Loucy (cell line): ENCODE data around the gene ABLIM2.

Experiments
- H2AFZ ChIP-seq: fragments of 200-600 bp; sonication (generic); 2 replicates; pipeline ENCODE4 v1.6.0; 2016; ENCODE audit warnings: antibody characterized with exemption, mild to moderate bottlenecking, low read length, moderate library complexity
- H3F3A ChIP-seq: fragments of 200-600 bp; 2 replicates; pipeline ENCODE4 v1.6.0; 2016; ENCODE audit warnings: antibody characterized with exemption, low read depth, mild to moderate bottlenecking
- H3K27me3 ChIP-seq: fragments of 200-600 bp; sonication (generic); 2 replicates; pipeline ENCODE4 v1.6.1; 2014; ENCODE audit warnings: low read length, mild to moderate bottlenecking; ENCODE audit not compliant: insufficient read depth, poor library complexity, severe bottlenecking
- H3K36me3 ChIP-seq: fragments of 200-600 bp; sonication (generic); 2 replicates; pipeline ENCODE4 v1.6.1; 2016; ENCODE audit warnings: low read length; ENCODE audit not compliant: insufficient read depth
- H3K4me1 ChIP-seq: fragments of 200-600 bp; sonication (generic); 2 replicates; pipeline ENCODE4 v1.5.1; 2014; ENCODE audit warnings: low read length, mild to moderate bottlenecking; ENCODE audit not compliant: insufficient read depth, poor library complexity, severe bottlenecking
- H3K4me2 ChIP-seq: fragments of 200-600 bp; sonication (generic); 2 replicates; pipeline ENCODE4 v1.6.0; 2014; ENCODE audit warnings: antibody characterized with exemption, low read length, low read depth, mild to moderate bottlenecking; ENCODE audit not compliant: poor library complexity, severe bottlenecking
- H3K4me3 ChIP-seq: fragments of 200-600 bp; sonication (generic); 2 replicates; pipeline ENCODE4 v1.5.1; 2014; ENCODE audit warnings: low read length, mild to moderate bottlenecking, mixed read lengths; ENCODE audit not compliant: poor library complexity, severe bottlenecking
- H3K79me2 ChIP-seq: fragments of 200-600 bp; sonication (generic); 2 replicates; pipeline ENCODE4 v1.6.1; 2014; ENCODE audit warnings: low read length; ENCODE audit not compliant: insufficient read depth
- H3K9ac ChIP-seq: fragments of 200-600 bp; sonication (generic); 2 replicates; pipeline ENCODE4 v1.6.0; 2014; ENCODE audit warnings: mild to moderate bottlenecking, low read depth, low read length, moderate library complexity; ENCODE audit not compliant: poor library complexity, severe bottlenecking
- H3K9me2 ChIP-seq: fragments of 200-600 bp; sonication (generic); replicated peaks from 2 replicates; pipeline ENCODE4 v1.6.1; 2016; ENCODE audit warnings: low read depth, low read length, mixed read lengths
- H3K9me3 ChIP-seq: fragments of 200-600 bp; sonication (generic); 2 replicates; pipeline ENCODE4 v1.6.1; 2014; ENCODE audit warnings: mild to moderate bottlenecking, antibody characterized with exemption, low read length, low read depth; ENCODE audit not compliant: insufficient read depth
- H4K20me1 ChIP-seq: fragments of 200-600 bp; sonication (generic); 2 replicates; pipeline ENCODE4 v1.6.0; 2014; ENCODE audit warnings: antibody characterized with exemption, low read length, mild to moderate bottlenecking; ENCODE audit not compliant: insufficient read depth, poor library complexity, severe bottlenecking
- EZH2phosphoT487 ChIP-seq: fragments of 200-600 bp; IDR thresholded peaks from 2 replicates; pipeline ENCODE4 v1.6.1; 2018; ENCODE audit warnings: antibody characterized with exemption, mild to moderate bottlenecking, moderate library complexity, borderline replicate concordance
- TF ChIP-seq, protein P1 (sequence below): fragments of 200-600 bp; sonication (generic); conservative IDR thresholded peaks from 2 replicates; pipeline ENCODE4 v1.5.1; 2014; ENCODE audit warnings: mild to moderate bottlenecking, antibody characterized with exemption, low read length

Gene ABLIM2

DNA sequence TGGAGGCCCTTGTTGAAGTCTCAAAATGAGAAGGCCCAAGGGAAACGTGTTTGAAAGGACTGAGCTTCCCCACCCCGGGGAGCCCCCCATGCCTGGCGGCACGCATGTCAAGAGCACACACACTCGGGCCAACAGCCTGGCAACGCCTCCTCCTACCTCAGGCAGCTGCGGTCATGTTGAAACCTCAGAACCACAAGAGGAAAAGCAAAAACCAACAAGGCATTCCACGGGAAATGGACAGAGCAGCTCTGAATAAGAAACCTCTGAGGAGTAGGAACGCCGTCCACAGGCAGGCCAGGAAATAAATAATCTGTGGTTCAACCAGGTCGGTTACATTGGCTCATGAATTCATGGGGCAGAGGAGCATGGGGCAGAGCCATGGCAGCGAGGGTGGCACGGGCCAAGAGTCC, 123.2 kb downstream of the ABLIM2 start:
- Histone ChIP-seq H3K27me3 (no peaks in the 10 kb centered on the region), H3F3A (no peaks in the 10 kb centered on the region), H3K9me3 (no peaks in the 10 kb centered on the region; the same call in 1 of the 2 replicates), H3K4me1 (peaks cover 6% of the 10 kb centered on the region), H3K9ac (no peak overlapping the region), H4K20me1 (no peaks in the 10 kb centered on the region), H3K4me3 (peak overlapping the region; percentile 25), H3K4me2 (peak overlapping the region; percentile 43), H3K9me2 (no peaks in the 10 kb centered on the region), H2AFZ (no peak overlapping the region), H3K36me3 (no peaks in the 10 kb centered on the region), H3K79me2 (no peaks in the 10 kb centered on the region)
- no peak for TF ChIP-seq EZH2phosphoT487
- TF ChIP-seq, protein P1, sequence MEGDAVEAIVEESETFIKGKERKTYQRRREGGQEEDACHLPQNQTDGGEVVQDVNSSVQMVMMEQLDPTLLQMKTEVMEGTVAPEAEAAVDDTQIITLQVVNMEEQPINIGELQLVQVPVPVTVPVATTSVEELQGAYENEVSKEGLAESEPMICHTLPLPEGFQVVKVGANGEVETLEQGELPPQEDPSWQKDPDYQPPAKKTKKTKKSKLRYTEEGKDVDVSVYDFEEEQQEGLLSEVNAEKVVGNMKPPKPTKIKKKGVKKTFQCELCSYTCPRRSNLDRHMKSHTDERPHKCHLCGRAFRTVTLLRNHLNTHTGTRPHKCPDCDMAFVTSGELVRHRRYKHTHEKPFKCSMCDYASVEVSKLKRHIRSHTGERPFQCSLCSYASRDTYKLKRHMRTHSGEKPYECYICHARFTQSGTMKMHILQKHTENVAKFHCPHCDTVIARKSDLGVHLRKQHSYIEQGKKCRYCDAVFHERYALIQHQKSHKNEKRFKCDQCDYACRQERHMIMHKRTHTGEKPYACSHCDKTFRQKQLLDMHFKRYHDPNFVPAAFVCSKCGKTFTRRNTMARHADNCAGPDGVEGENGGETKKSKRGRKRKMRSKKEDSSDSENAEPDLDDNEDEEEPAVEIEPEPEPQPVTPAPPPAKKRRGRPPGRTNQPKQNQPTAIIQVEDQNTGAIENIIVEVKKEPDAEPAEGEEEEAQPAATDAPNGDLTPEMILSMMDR: no peak

DNA sequence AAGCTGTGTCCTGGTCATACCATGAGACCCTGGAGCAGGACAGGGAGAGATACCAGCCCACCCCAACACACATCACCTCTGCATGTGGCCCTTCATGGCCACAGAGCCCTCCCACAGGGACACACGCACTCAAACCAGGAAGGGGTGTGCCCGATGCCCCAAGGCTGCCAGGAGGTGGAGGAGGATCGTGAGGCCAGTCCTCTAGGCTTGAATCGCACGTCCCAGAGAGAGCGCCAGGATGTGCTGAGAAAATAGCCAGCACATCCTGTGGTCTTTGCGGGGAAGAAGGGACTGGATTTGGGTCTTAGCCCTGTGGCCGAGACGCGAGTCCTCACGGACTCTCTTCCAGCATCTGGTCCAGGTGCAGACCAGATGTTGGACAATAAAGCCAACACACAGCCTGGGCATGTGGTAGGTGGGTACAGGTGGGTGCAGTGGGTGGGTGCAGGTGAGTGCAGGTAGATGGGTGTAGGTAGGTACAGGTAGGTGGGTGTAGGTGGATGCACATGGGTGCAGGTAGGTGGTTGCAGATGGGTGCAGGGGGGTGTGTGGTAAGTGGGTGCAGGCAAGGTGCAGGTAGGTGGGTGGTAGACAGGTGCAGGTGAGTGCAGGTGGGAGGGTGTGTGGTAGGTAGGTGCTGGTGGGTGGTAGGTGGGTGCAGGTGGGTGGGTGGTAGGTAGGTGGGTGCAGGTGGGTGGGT, 124.6 kb downstream of the ABLIM2 start:
- Histone ChIP-seq H2AFZ (no peak overlapping the region), H3K4me1 (peaks cover 6% of the 10 kb centered on the region), H3K9me3 (no peaks in the 10 kb centered on the region; the same call in 1 of the 2 replicates), H3K4me2 (no peak overlapping the region), H3K9ac (no peak overlapping the region), H3K9me2 (no peaks in the 10 kb centered on the region), H3F3A (no peaks in the 10 kb centered on the region), H3K36me3 (no peaks in the 10 kb centered on the region), H3K4me3 (no peak overlapping the region), H3K79me2 (no peaks in the 10 kb centered on the region), H3K27me3 (no peaks in the 10 kb centered on the region), H4K20me1 (no peaks in the 10 kb centered on the region)
- TF ChIP-seq, protein P1: no peak
- no peak for TF ChIP-seq EZH2phosphoT487

DNA sequence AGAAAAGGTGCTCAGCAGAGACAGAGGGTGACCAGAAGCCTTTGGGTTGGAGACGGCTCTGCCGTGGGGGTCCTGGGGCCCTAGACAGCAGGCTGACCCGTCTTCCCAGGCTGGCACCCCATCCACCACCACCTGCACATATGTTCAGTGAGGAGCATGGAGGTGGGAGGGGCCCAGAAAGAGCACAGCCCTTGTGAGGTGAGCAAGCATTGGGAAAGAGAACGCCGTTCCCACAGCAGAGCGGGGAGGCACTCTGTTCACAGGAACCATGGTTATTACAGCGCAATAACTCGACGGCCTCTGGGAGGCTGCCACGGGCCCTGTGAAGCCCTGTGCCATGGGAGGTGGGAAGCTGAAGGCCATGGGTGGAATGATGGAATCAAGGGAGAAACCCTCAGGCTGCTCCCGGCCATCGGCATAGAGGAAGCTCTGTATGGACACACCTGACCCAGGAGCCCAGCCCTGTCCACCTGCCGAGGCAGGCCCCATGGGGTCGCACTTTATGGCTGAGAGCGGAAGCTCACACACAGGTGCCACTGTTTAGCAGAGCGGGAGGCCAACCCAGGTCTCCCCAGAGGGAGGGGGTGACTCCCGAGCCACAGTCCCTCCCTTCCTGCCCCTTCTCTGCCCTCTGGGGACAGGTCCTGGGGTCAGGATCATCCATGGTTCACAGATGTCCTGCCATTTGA, 125.4 kb downstream of the ABLIM2 start:
- no peak for TF ChIP-seq EZH2phosphoT487
- TF ChIP-seq, protein P1: no peak
- Histone ChIP-seq H3F3A (no peaks in the 10 kb centered on the region), H3K4me3 (no peak overlapping the region), H3K27me3 (no peaks in the 10 kb centered on the region), H3K4me1 (peaks cover 6% of the 10 kb centered on the region), H4K20me1 (no peaks in the 10 kb centered on the region), H2AFZ (no peak overlapping the region), H3K9me3 (no peaks in the 10 kb centered on the region; the same call in 1 of the 2 replicates), H3K9me2 (no peaks in the 10 kb centered on the region), H3K79me2 (no peaks in the 10 kb centered on the region), H3K9ac (no peak overlapping the region), H3K36me3 (no peaks in the 10 kb centered on the region), H3K4me2 (no peak overlapping the region)
